Measurements from ENCODE around the gene LRP3.
"Not testable (repeated sequence)": the region's sequence is repeated elsewhere in the genome, so short reads cannot be mapped to it uniquely, and the experiment has no call there.

LRP3 gene

GRCh38 chr19:33175886-33176669, 18.1 kb upstream of the LRP3 start:
- DNase-seq (ENCODE audit: low read depth in 2 of 2, low spot score in 1 of 2), result no peak

- peak; percentile 91 for DNase-seq (ENCODE audit: low read depth in 2 of 2, low spot score in 1 of 2)
Observed at GRCh38 chr19:33176670-33177416, 17.3 kb upstream of the LRP3 start.

GRCh38 chr19:33177417-33177979, 16.6 kb upstream of the LRP3 start:
- peak; percentile 53 to 61 for DNase-seq (ENCODE audit: low read depth in 2 of 2, low spot score in 1 of 2)

GRCh38 chr19:33186431-33187182, 7.5 kb upstream of the LRP3 start:
- no peak for DNase-seq (ENCODE audit: low read depth in 2 of 2, low spot score in 1 of 2)

- no peak for DNase-seq (ENCODE audit: low read depth in 2 of 2, low spot score in 1 of 2)
Observed at GRCh38 chr19:33187183-33187540, 7.0 kb upstream of the LRP3 start.

GRCh38 chr19:33189453-33189852, 4.7 kb upstream of the LRP3 start:
- DNase-seq (ENCODE audit: low read depth in 2 of 2, low spot score in 1 of 2), result no peak

GRCh38 chr19:33191092-33191491, 3.0 kb upstream of the LRP3 start:
- not testable (repeated sequence) for DNase-seq (ENCODE audit: low read depth in 2 of 2, low spot score in 1 of 2)

- no peak for DNase-seq (ENCODE audit: low read depth in 2 of 2, low spot score in 1 of 2)
Observed at GRCh38 chr19:33191501-33191900, 2.6 kb upstream of the LRP3 start.

- DNase-seq (ENCODE audit: low read depth in 2 of 2, low spot score in 1 of 2), result no peak
Observed at GRCh38 chr19:33192010-33192409, 2.1 kb upstream of the LRP3 start.

- DNase-seq (ENCODE audit: low read depth in 2 of 2, low spot score in 1 of 2), result no peak
Observed at GRCh38 chr19:33193269-33193864, 763 bp upstream of the LRP3 start.

GRCh38 chr19:33194532-33194885, 379 bp downstream of the LRP3 start:
- DNase-seq (ENCODE audit: low read depth in 2 of 2, low spot score in 1 of 2), result no peak

- DNase-seq (ENCODE audit: low read depth in 2 of 2, low spot score in 1 of 2), result no peak
Observed at GRCh38 chr19:33194886-33195644, 935 bp downstream of the LRP3 start.

GRCh38 chr19:33195645-33196347, 1.7 kb downstream of the LRP3 start:
- DNase-seq (ENCODE audit: low read depth in 2 of 2, low spot score in 1 of 2), result no peak

- DNase-seq (ENCODE audit: low read depth in 2 of 2, low spot score in 1 of 2), result no peak
Observed at GRCh38 chr19:33196446-33197193, 2.5 kb downstream of the LRP3 start.

GRCh38 chr19:33197591-33198000, 3.5 kb downstream of the LRP3 start:
- no peak for DNase-seq (ENCODE audit: low read depth in 2 of 2, low spot score in 1 of 2)

- DNase-seq (ENCODE audit: low read depth in 2 of 2, low spot score in 1 of 2), result no peak
Observed at GRCh38 chr19:33198169-33198568, 4.0 kb downstream of the LRP3 start.

- DNase-seq (ENCODE audit: low read depth in 2 of 2, low spot score in 1 of 2), result no peak
Observed at GRCh38 chr19:33199441-33200265, 5.5 kb downstream of the LRP3 start.

GRCh38 chr19:33201473-33201872, 7.3 kb downstream of the LRP3 start:
- DNase-seq (ENCODE audit: low read depth in 2 of 2, low spot score in 1 of 2), result no peak

Measured in stimulated activated CD8-positive, alpha-beta memory T cell treated with anti-CD3 and anti-CD28 coated beads, Interleukin-4, amount 100 ng/mL, for 1 hour (primary cell).